ENCODE results near the gene GIMD1. TPM values are rescaled to one million over a fixed set of nuclear protein-coding genes. Genes with fewer than 3 reads are reported as not detected.

GIMD1 gene
- total and polyA plus RNA-seq, 4 donors, result not detected

- no peaks in the 10 kb centered on the region for H3K36me3 ChIP-seq (ENCODE audit: control insufficient read depth in 4 of 4, insufficient read depth in 3 of 4, low read depth in 1 of 4, low read length in 3 of 4)
- H3K9me3 ChIP-seq (ENCODE audit: control insufficient read depth in 4 of 4, low read length in 3 of 4), result no peaks in the 10 kb centered on the region
- no peaks in the 10 kb centered on the region for H3K27me3 ChIP-seq (ENCODE audit: control insufficient read depth in 4 of 4, insufficient read depth in 4 of 4, low read length in 3 of 4)
- TF ChIP-seq CTCF (IDR thresholded peaks at IDR 0.05; ENCODE audit: low read depth, low read length, missing input control) (no peak), REST (IDR thresholded peaks at IDR 0.05) (no peak), YY1 (IDR thresholded peaks at IDR 0.05) (no peak), EGR1 (IDR thresholded peaks at IDR 0.05; ENCODE audit: low read depth in 2 of 2) (no peak), JUND (IDR thresholded peaks at IDR 0.05) (no peak)
- H3K4me3 ChIP-seq (ENCODE audit: low read depth in 1 of 3, low read length in 3 of 3), result peak overlapping the region; percentile 72 to 97 (median 73)
- peak overlapping the region; percentile 95 to 96 for H3K9ac ChIP-seq (ENCODE audit: low read depth in 1 of 2, low read length in 2 of 2)
- DNase-seq (ENCODE audit: low spot score), result no peak
- peaks cover 4 to 25% (median 24%) of the 10 kb centered on the region in 4 donors for H3K4me1 ChIP-seq (ENCODE audit: control insufficient read depth in 4 of 4, insufficient read depth in 4 of 4, low read length in 3 of 4)
- H3K27ac ChIP-seq (ENCODE audit: low read depth in 1 of 2, low read length in 2 of 2), result peak overlapping the region; percentile 97
- under 1% methylated on average over 13 of the region's 13 CpGs for WGBS
Measured at GRCh38 chr4:106315476-106315967, 53.1 kb downstream of the GIMD1 start.

- Histone ChIP-seq H3K27ac (ENCODE audit: low read depth in 1 of 2, low read length in 2 of 2) (no peak overlapping the region), H3K27me3 (ENCODE audit: control insufficient read depth in 4 of 4, insufficient read depth in 4 of 4, low read length in 3 of 4) (no peaks in the 10 kb centered on the region), H3K4me1 (ENCODE audit: control insufficient read depth in 4 of 4, insufficient read depth in 4 of 4, low read length in 3 of 4) (peaks cover 4 to 25% (median 24%) of the 10 kb centered on the region in 4 donors), H3K36me3 (ENCODE audit: control insufficient read depth in 4 of 4, insufficient read depth in 3 of 4, low read depth in 1 of 4, low read length in 3 of 4) (no peaks in the 10 kb centered on the region), H3K9me3 (ENCODE audit: control insufficient read depth in 4 of 4, low read length in 3 of 4) (no peaks in the 10 kb centered on the region), H3K4me3 (ENCODE audit: low read depth in 1 of 3, low read length in 3 of 3) (peak overlapping the region in 2 of 3 donors; percentile 72 to 97), H3K9ac (ENCODE audit: low read depth in 1 of 2, low read length in 2 of 2) (peak overlapping the region; percentile 95 to 96)
- no peak for DNase-seq (ENCODE audit: low spot score)
- no peak for TF ChIP-seq FOXA1 (IDR thresholded peaks at IDR 0.05)
- TF ChIP-seq TAF1 (conservative IDR thresholded peaks at IDR 0.05), result no peak
- TF ChIP-seq ATF3 (IDR thresholded peaks at IDR 0.05), result no peak
- WGBS, result 32% methylated on average over 6 of the region's 6 CpGs
Measured at GRCh38 chr4:106314960-106315359, 53.6 kb downstream of the GIMD1 start.

- H3K27me3 ChIP-seq (ENCODE audit: control insufficient read depth in 4 of 4, insufficient read depth in 4 of 4, low read length in 3 of 4), result no peaks in the 10 kb centered on the region
- peaks cover 0 to 3% (median 1%) of the 10 kb centered on the region in 4 donors for H3K36me3 ChIP-seq (ENCODE audit: control insufficient read depth in 4 of 4, insufficient read depth in 3 of 4, low read depth in 1 of 4, low read length in 3 of 4)
- H3K27ac ChIP-seq (ENCODE audit: low read depth in 1 of 2, low read length in 2 of 2), result no peak overlapping the region
- H3K9me3 ChIP-seq (ENCODE audit: control insufficient read depth in 4 of 4, low read length in 3 of 4), result no peaks in the 10 kb centered on the region
- DNase-seq (ENCODE audit: low spot score), result no peak
- no peak overlapping the region for H3K9ac ChIP-seq (ENCODE audit: low read depth in 1 of 2, low read length in 2 of 2)
- no peak overlapping the region for H3K4me3 ChIP-seq (ENCODE audit: low read depth in 1 of 3, low read length in 3 of 3)
- H3K4me1 ChIP-seq (ENCODE audit: control insufficient read depth in 4 of 4, insufficient read depth in 4 of 4, low read length in 3 of 4), result peaks cover 4 to 20% (median 19%) of the 10 kb centered on the region in 4 donors
- TF ChIP-seq RAD21 (IDR thresholded peaks at IDR 0.05) (no peak), FOXA1 (IDR thresholded peaks at IDR 0.05) (no peak)
- 93% methylated on average over 3 of the region's 3 CpGs for WGBS
Measured at GRCh38 chr4:106312997-106313522, 55.5 kb downstream of the GIMD1 start.
